ENCODE measurements around the gene RBM11.

- TF ChIP-seq SUZ12 (IDR thresholded peaks at IDR 0.05; ENCODE audit: extremely low read depth, insufficient read depth, insufficient read length) (no peak), YY1 (IDR thresholded peaks at IDR 0.05; ENCODE audit: insufficient read depth, insufficient read length) (no peak), ZNF274 (IDR thresholded peaks at IDR 0.05; ENCODE audit: low read depth, low read length) (no peak)
Observed at GRCh38 chr21:14243874-14244273, 27.9 kb downstream of the RBM11 start.

Data from NT2/D1 (cell line).